MM.1S (cell line): ENCODE measurements around the gene PYCARD.

ENCODE experiments used
- CTCF ChIP-seq: fragments of 300-600 bp; sonication (generic); IDR thresholded peaks from 2 replicates; pipeline ENCODE4 v1.5.1; 2016; ENCODE audit warnings: antibody characterized with exemption, low read length, mixed read lengths
- EZH2 ChIP-seq: fragments of 300-600 bp; sonication (generic); optimal IDR thresholded peaks from 2 replicates; pipeline ENCODE3; 2017; ENCODE audit warnings: low read depth, mild to moderate bottlenecking, antibody characterized with exemption, low read length, mixed read lengths
- EZH2phosphoT487 ChIP-seq: fragments of 300-600 bp; sonication (generic); IDR thresholded peaks from 2 replicates; pipeline ENCODE4 v1.6.1; 2018; ENCODE audit warnings: antibody characterized with exemption, low read length

GRCh38 chr16:31221357-31222160 lies 19.0 kb upstream of the PYCARD start:
- TF ChIP-seq CTCF: no peak
- no peak for TF ChIP-seq EZH2
- TF ChIP-seq EZH2phosphoT487: no peak
